Neural progenitor cell (in vitro differentiated cells): ENCODE measurements around the gene PACSIN2.

Experiments used
- CTCF ChIP-seq: fragments of 200-600 bp; sonication (generic); IDR thresholded peaks from 2 replicates; pipeline ENCODE4 v1.5.1; 2017; ENCODE audit warnings: antibody characterized with exemption, mild to moderate bottlenecking
- EZH2 ChIP-seq: fragments of 200-600 bp; sonication (generic); IDR thresholded peaks from 2 replicates; pipeline ENCODE4 v1.6.1; 2017; ENCODE audit warnings: antibody characterized with exemption, mild to moderate bottlenecking, moderate library complexity

- TF ChIP-seq EZH2 (no peak), CTCF (no peak)
Measured at GRCh38 chr22:43008509-43008908, 6.4 kb downstream of the PACSIN2 start.
